ENCODE data around the gene SH3BGR.
A peak's percentile ranks its signal among the peaks of the same experiment; 100 is the strongest.

SH3BGR gene

DNA sequence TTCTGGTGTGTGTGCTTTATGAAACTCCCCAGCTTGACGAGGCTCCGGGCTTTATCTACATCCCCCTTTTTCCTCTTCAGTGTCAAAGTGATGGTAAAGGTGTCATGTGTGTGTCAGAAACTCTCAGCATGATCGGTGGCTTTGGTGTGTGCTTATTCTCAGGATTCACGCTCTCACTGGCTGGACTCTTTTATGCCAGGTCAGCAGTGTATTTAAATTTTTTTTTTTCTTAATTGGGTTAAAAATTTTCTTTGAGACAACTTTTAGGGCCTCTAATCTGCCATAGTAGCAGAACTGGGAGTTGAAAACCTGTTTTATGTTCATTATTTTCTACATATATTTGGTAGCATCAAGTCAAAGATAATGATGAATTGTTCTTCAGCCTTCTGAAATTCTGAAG, 21.0 kb downstream of the SH3BGR start:
- H3K9ac ChIP-seq, result no peak overlapping the region
- no peak overlapping the region for H3K27ac ChIP-seq
- H3K36me3 ChIP-seq, result no peaks in the 10 kb centered on the region
- H3K27me3 ChIP-seq, result no peaks in the 10 kb centered on the region
- 0 out of 22 replicates have a peak, but pooled peaks cover 0 to under 1% (median 0%) of the 10 kb centered on the region in 11 experiments for H3K9me3 ChIP-seq (replicated peaks in 1 of 11)
- no peak overlapping the region for H3K4me3 ChIP-seq
- H3K4me2 ChIP-seq, result no peak overlapping the region
- H4K20me1 ChIP-seq, result no peaks in the 10 kb centered on the region
- no peaks in the 10 kb centered on the region for H3K4me1 ChIP-seq
- TF ChIP-seq Cebpa-rat (IDR thresholded peaks at IDR 0.05), result no peak

DNA sequence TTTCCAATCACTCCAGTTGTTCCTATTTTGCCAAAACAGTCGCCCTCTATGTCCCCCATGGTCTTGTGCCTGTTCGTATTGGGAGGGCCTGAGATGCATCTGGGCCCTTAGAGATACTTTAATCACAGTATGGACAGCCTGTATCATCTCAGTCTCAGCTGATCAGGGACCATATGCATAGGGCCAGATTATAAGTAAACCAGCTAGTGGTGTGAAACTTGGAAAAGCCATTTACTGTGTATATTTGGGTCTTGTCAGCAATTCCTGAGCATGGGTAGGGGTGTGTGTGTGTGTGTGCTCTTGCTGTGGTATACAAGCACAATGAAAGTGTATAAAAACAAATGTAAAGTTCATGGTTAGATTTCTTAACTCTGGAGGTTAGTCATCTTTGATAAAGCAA, 22.8 kb downstream of the SH3BGR start:
- Histone ChIP-seq H4K20me1 (no peaks in the 10 kb centered on the region), H3K36me3 (no peaks in the 10 kb centered on the region), H3K9me3 (replicated peaks in 1 of 11) (no peaks in the 10 kb centered on the region), H3K27ac (no peak overlapping the region), H3K4me2 (no peak overlapping the region), H3K27me3 (no peaks in the 10 kb centered on the region), H3K9ac (no peak overlapping the region), H3K4me3 (no peak overlapping the region), H3K4me1 (peaks cover 0 to 3% (median 0%) of the 10 kb centered on the region in 10 experiments; a peak in 1 of 20 replicates)
- TF ChIP-seq Cebpa-rat (IDR thresholded peaks at IDR 0.05), result no peak

DNA sequence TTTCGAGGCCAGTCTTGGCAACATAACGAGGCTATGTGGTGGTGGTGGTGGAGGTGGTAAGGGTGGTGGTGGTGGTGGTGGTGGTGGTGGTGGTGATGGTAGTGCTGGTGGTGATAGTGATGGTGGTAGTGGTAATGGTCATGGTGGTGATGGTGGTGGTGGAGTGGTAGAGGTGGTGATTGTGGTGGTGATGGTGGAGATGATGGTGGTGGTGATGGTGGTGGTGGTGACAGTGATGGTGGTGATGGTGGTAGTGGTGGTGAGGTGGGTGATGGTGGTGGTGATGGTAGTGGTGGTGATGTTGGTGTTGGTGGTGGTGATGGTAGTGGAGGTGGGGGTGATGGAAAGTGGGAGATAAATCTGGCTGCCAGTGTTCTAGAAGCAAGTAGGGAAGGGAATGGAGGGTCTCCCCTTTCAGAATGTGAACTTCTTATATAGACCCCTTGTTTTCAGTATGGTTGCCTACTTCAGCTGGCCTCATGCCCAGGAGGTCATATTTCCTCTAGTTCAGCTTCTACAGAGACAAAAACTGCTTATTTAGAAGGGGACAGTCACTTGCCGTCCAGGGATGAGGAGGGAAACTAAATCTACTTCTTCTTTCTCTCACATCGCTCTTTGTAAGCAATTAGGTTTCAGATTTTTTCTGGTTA, 27.5 kb downstream of the SH3BGR start:
- H3K9me3 ChIP-seq (replicated peaks in 1 of 11), result no peaks in the 10 kb centered on the region

DNA sequence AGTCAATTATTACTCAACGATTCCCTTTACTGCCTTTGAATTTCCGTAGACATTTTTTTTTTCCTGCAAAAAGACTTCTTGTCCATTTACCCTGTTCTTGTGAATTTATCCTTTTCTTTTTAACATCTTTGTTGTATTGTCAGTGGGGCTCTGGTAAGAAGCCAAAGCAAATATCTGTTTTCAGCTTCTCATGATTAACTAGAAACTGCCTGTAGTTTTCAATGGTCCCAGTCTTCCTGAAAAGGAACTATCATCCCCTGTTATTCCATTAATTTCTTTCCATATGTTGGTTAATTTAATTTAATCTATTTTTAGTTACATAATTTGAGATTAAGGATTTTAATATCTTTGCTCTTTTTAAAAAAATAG, 28.0 kb downstream of the SH3BGR start:
- Histone ChIP-seq H3K4me3 (no peak overlapping the region), H3K27me3 (no peaks in the 10 kb centered on the region), H3K4me2 (no peak overlapping the region; a peak in 1 of 22 replicates), H3K9me3 (replicated peaks in 1 of 11) (no peaks in the 10 kb centered on the region), H3K36me3 (no peaks in the 10 kb centered on the region), H3K4me1 (peaks cover 0 to 6% (median 0%) of the 10 kb centered on the region in 10 experiments; a peak in 1 of 20 replicates), H3K9ac (no peak overlapping the region), H3K27ac (no peak overlapping the region), H4K20me1 (no peaks in the 10 kb centered on the region)
- TF ChIP-seq Cebpa-rat (IDR thresholded peaks at IDR 0.05), result no peak

More for the DNA sequence above, 27.5 kb downstream of the SH3BGR start:
- Histone ChIP-seq H3K4me2 (no peak overlapping the region; a peak in 1 of 22 replicates), H3K27ac (no peak overlapping the region), H3K36me3 (no peaks in the 10 kb centered on the region), H4K20me1 (no peaks in the 10 kb centered on the region), H3K4me1 (peaks cover 0 to 6% (median 0%) of the 10 kb centered on the region in 10 experiments; a peak in 1 of 20 replicates), H3K27me3 (no peaks in the 10 kb centered on the region), H3K9ac (no peak overlapping the region), H3K4me3 (no peak overlapping the region)
- TF ChIP-seq Cebpa-rat (IDR thresholded peaks at IDR 0.05), result no peak

DNA sequence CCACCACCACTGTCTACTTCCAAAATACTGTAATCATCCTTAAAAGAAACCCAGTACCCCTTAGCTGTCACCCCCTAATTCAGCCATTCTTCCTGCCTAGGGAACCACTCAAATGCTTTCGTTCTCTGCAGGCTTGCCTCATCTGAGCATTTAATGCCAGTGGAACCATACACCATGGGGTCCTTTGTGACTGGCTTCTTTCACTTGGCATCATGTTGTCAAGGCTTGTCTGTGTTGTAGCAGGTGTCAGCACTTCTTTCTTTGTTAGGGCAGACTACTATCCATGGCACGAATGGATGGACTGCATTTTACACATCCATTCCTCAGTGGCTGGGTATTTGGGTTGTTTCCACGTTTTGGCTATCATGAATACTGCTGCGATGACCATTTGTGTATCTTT, 28.5 kb downstream of the SH3BGR start:
- no peak for TF ChIP-seq Cebpa-rat (IDR thresholded peaks at IDR 0.05)
- Histone ChIP-seq H3K36me3 (no peaks in the 10 kb centered on the region), H3K9ac (no peak overlapping the region), H4K20me1 (no peaks in the 10 kb centered on the region), H3K9me3 (replicated peaks in 1 of 11) (no peaks in the 10 kb centered on the region), H3K4me1 (peaks cover 0 to 6% (median 0%) of the 10 kb centered on the region in 10 experiments; a peak in 1 of 20 replicates), H3K4me3 (no peak overlapping the region), H3K27ac (no peak overlapping the region), H3K4me2 (no peak overlapping the region), H3K27me3 (no peaks in the 10 kb centered on the region)

DNA sequence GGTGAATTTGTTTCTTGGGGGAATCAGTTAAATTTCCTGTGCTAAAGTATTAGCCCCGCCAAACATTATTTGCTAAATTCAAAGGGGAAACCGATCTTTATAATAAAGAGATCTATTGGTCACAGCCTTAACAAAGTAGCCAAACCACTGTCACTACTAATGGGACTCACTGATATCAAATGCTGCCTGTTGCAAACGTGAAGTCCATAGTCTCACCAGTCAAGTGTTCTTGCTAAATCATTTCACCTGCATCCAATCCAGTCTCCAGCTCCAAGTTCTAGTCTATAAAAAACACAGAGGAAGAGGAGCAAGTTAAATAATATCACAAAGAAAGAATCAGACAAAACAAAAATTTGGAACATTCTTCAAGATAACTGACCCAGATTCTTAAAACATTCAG, 30.1 kb downstream of the SH3BGR start:
- no peak overlapping the region for H3K9ac ChIP-seq
- no peak for TF ChIP-seq Cebpa-rat (IDR thresholded peaks at IDR 0.05)
- no peaks in the 10 kb centered on the region for H4K20me1 ChIP-seq
- H3K4me1 ChIP-seq, result peaks cover 0 to 6% (median 0%) of the 10 kb centered on the region in 10 experiments; a peak in 1 of 20 replicates
- H3K27me3 ChIP-seq, result no peaks in the 10 kb centered on the region
- no peak overlapping the region for H3K27ac ChIP-seq
- H3K4me2 ChIP-seq, result no peak overlapping the region
- H3K9me3 ChIP-seq (replicated peaks in 1 of 11), result no peaks in the 10 kb centered on the region
- H3K36me3 ChIP-seq, result no peaks in the 10 kb centered on the region
- no peak overlapping the region for H3K4me3 ChIP-seq

DNA sequence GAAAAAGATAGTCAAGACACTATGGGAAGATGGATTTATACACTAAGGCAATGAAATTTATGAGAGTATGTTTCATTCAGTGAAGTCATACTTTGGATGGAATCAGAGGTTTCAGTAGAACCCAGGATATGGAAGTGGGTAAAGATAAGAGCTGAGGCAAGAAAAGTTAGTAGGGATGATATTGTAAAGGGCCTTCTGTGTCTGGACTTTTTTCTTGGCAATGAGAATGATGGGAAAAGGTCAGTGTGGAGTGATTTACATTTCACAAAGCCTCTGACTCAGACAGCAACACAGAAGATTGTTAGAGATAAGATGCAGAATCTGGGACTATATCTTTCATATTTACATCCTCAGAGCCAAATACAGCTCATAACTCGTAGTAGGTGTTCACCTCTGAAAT, 32.1 kb downstream of the SH3BGR start:
- no peak for TF ChIP-seq Cebpa-rat (IDR thresholded peaks at IDR 0.05)
- no peaks in the 10 kb centered on the region for H4K20me1 ChIP-seq
- H3K27me3 ChIP-seq, result no peaks in the 10 kb centered on the region
- no peak overlapping the region for H3K4me2 ChIP-seq
- H3K9ac ChIP-seq, result no peak overlapping the region
- no peak overlapping the region for H3K4me3 ChIP-seq
- no peak overlapping the region for H3K27ac ChIP-seq
- no peaks in the 10 kb centered on the region for H3K36me3 ChIP-seq
- peaks cover 0 to 6% (median 3%) of the 10 kb centered on the region in 10 experiments; a peak in 14 of 20 replicates for H3K4me1 ChIP-seq
- H3K9me3 ChIP-seq (replicated peaks in 1 of 11), result no peaks in the 10 kb centered on the region

DNA sequence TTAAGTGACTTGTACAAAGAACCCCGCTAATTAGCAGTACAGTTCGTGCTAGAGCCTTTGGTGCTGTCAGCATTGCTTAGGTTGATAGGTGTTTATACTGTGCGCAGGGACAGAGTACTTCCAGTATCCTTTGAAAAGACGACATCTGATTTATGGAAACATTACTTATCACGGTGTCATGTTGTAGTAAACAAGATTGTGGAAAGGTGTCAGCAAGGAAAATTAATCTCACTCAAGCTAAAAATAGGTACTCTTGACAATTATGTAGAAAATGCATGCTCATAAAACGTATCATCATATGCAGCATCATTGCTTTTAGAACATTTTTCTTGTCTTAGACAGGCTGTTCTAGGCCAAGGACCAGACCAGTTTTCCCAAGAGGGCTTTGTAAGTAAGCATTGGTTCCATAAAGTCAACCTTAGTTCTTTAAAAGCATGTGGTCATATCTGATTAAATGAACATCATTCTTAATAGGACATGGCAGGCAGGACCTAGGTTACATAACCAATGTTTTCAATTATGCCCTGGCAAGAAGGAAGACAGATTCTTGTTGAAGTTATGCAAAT, 33.0 kb downstream of the SH3BGR start:
- Histone ChIP-seq H3K36me3 (no peaks in the 10 kb centered on the region), H3K4me1 (peaks cover 0 to 14% (median 12%) of the 10 kb centered on the region in 10 experiments; a peak in 16 of 20 replicates), H3K9me3 (replicated peaks in 1 of 11) (no peaks in the 10 kb centered on the region), H3K27ac (no peak overlapping the region), H4K20me1 (no peaks in the 10 kb centered on the region), H3K4me2 (no peak overlapping the region), H3K9ac (no peak overlapping the region), H3K27me3 (no peaks in the 10 kb centered on the region), H3K4me3 (no peak overlapping the region)
- TF ChIP-seq Cebpa-rat (IDR thresholded peaks at IDR 0.05), result no peak

DNA sequence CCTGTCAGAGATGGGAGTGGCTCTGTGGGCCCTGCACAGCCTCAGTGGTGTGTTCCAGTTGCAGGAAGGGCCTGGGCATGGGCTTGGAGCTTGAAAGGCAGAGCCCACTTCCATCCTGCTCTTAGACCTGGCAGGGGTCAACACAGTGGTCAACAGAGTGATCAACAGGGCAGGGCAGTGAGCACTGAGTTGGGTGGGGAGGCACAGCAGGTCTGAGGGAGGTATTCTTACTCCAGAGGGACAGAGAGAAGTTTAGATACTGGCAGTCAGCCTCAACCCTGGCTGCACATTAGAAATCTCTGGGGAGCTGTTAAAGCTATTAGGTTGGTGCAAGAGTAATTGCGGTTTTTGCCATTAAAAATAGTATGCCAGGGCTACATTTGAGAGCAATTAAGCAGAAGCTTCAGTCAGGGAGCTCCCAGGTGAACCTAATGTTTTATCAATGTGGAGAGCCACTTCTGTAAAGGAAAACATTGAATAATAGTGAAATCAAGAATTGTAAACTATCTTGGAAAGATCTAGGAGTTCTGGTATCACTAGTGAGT, 37.7 kb downstream of the SH3BGR start:
- H3K4me3 ChIP-seq, result no peak overlapping the region
- H3K4me2 ChIP-seq, result peak overlapping the region in 9 of 11 experiments; percentile 12 to 83 (median 68); a peak in 17 of 22 replicates
- no peaks in the 10 kb centered on the region for H3K36me3 ChIP-seq
- peaks cover 0 to 13% (median 9%) of the 10 kb centered on the region in 11 experiments; a peak in 12 of 22 replicates for H3K9me3 ChIP-seq (replicated peaks in 1 of 11)
- H3K27me3 ChIP-seq, result no peaks in the 10 kb centered on the region
- H3K27ac ChIP-seq, result no peak overlapping the region
- no peak for TF ChIP-seq Cebpa-rat (IDR thresholded peaks at IDR 0.05)
- H4K20me1 ChIP-seq, result no peaks in the 10 kb centered on the region
- H3K9ac ChIP-seq, result peak overlapping the region in 1 of 11 experiments; percentile 27; a peak in 2 of 22 replicates
- peaks cover 0 to 18% (median 16%) of the 10 kb centered on the region in 10 experiments; a peak in 15 of 20 replicates for H3K4me1 ChIP-seq

Data from BLaER1 treated with 17β-estradiol and CSF1 and Interleukin-3, amounts not matched to agents 10 nM and 100 nM (cell line).